HEK293T (cell line): ENCODE data around the gene CDYL.

Experiments
- CTCF ChIA-PET: fragments of 350-600 bp; formaldehyde crosslinking; extraction: SDS; loops from one replicate; lab custom pipeline; 2021; ENCODE audit warnings: antibody characterized with exemption, inconsistent platforms; lab: Yijun Ruan, JAX
- POLR2A ChIA-PET: fragments of 350-600 bp; formaldehyde crosslinking; extraction: SDS; loops from one replicate; lab custom pipeline; 2020; ENCODE audit warnings: antibody characterized with exemption, inconsistent platforms; lab: Yijun Ruan, JAX
- DNase-seq: peaks from one replicate; pipeline ENCODE4 v3.0.0; 2012; ENCODE audit warnings: mixed read lengths; ENCODE audit errors: extremely low spot score
- ARNT ChIP-seq: fragments of 450-650 bp; IDR thresholded peaks from 2 replicates; pipeline ENCODE4 v1.6.1; 2017; ENCODE audit warnings: mild to moderate bottlenecking
- BHLHE40 ChIP-seq: fragments of 450-650 bp; IDR thresholded peaks from 2 replicates; pipeline ENCODE4 v1.6.1; 2016; ENCODE audit warnings: mild to moderate bottlenecking, moderate library complexity, borderline replicate concordance
- CTBP1 ChIP-seq: fragments of 450-650 bp; IDR thresholded peaks from 2 replicates; pipeline ENCODE4 v1.6.1; 2016; ENCODE audit warnings: borderline replicate concordance
- ELF4 ChIP-seq: fragments of 450-650 bp; IDR thresholded peaks from 2 replicates; pipeline ENCODE4 v1.6.1; 2017; ENCODE audit warnings: antibody characterized with exemption
- FOXA1 ChIP-seq: fragments of 450-650 bp; IDR thresholded peaks from 2 replicates; pipeline ENCODE4 v1.6.1; 2016; ENCODE audit warnings: mild to moderate bottlenecking
- FOXK2 ChIP-seq: fragments of 450-650 bp; IDR thresholded peaks from 2 replicates; pipeline ENCODE4 v1.6.1; 2016; ENCODE audit warnings: mild to moderate bottlenecking
- FOXM1 ChIP-seq: fragments of 450-650 bp; IDR thresholded peaks from 2 replicates; pipeline ENCODE4 v1.6.1; 2017; ENCODE audit warnings: mild to moderate bottlenecking, borderline replicate concordance
- HDGF ChIP-seq: fragments of 450-650 bp; IDR thresholded peaks from 2 replicates; pipeline ENCODE4 v1.6.1; 2017; ENCODE audit warnings: antibody characterized with exemption, borderline replicate concordance
- L3MBTL2 ChIP-seq: fragments of 450-650 bp; conservative IDR thresholded peaks from 2 replicates; pipeline ENCODE4 v1.6.1; 2016; ENCODE audit warnings: mild to moderate bottlenecking
- LEF1 ChIP-seq: fragments of 450-650 bp; IDR thresholded peaks from 2 replicates; pipeline ENCODE4 v1.6.1; 2017; ENCODE audit warnings: mild to moderate bottlenecking, borderline replicate concordance
- NFRKB ChIP-seq: fragments of 450-650 bp; IDR thresholded peaks from 2 replicates; pipeline ENCODE4 v1.6.1; 2016; ENCODE audit warnings: mild to moderate bottlenecking, moderate library complexity
- SP1 ChIP-seq: fragments of 450-650 bp; IDR thresholded peaks from 2 replicates; pipeline ENCODE4 v1.6.1; 2017
- SUZ12 ChIP-seq: fragments of 450-650 bp; IDR thresholded peaks from 2 replicates; pipeline ENCODE4 v1.6.1; 2016; ENCODE audit warnings: mild to moderate bottlenecking
- TARDBP ChIP-seq: fragments of 450-650 bp; IDR thresholded peaks from 2 replicates; pipeline ENCODE4 v1.6.1; 2016
- ZNF384 ChIP-seq: fragments of 450-650 bp; IDR thresholded peaks from 2 replicates; pipeline ENCODE4 v1.6.1; 2016
- TF ChIP-seq, protein P1 (sequence below): fragments of 450-650 bp; IDR thresholded peaks from 2 replicates; pipeline ENCODE4 v1.6.1; 2016

Gene CDYL

DNA sequence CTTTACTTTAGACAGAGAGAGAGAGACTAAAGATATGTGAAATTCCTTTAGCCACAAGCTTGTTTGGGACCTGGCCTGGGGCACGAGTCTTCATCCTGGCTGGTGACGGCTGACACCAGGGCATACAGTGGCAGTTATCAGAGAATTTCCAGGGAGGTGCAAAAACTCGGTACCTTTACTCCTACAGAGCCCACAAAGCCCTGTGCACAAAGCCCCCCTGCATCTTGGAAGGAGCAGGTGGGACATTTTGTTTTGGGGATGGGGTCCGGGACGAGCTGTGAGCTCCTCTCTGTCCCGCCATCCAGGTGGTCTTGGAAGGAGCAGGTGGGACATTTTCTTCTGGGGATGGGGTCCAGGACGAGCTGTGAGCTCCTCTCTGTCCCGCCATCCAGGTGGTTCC is 198.8 kb downstream of the CDYL start:
- ChIA-PET CTCF (interaction anchor here (0.5 kb wide), 1 partner anchor 9 kb away, joined by 5 read pairs; no protein-coding TSS in a partner anchor), POLR2A (no interaction called here)
- TF ChIP-seq HDGF (no peak), BHLHE40 (no peak), LEF1 (no peak), ELF4 (no peak), SUZ12 (no peak), NFRKB (no peak), L3MBTL2 (no peak), CTBP1 (no peak), FOXK2 (no peak), ZNF384 (no peak), TARDBP (no peak), FOXM1 (no peak), SP1 (no peak), FOXA1 (no peak)
- no peak for DNase-seq

DNA sequence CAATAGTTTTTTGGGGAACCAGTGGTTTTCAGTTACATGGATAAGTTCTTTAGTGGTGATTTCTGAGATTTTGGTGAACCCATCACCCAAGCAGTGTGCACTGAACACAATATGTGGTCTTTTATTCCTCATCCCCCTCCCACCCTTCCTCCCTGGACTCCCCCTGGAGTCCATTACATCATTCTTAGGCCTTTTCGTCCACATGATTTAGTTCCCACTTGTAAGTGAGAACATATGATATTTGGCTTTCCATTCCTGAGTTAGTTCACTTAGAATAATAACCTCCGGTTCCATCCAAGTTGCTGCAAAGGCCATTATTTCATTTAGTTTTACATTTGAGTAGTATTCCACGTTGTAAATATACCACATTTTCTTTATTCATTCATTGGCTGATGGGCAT is 199.3 kb downstream of the CDYL start:
- no peak for TF ChIP-seq TARDBP
- TF ChIP-seq FOXK2, result no peak
- no peak for TF ChIP-seq LEF1
- no peak for TF ChIP-seq HDGF
- TF ChIP-seq ELF4, result no peak
- no peak for TF ChIP-seq SUZ12
- TF ChIP-seq, protein P1, sequence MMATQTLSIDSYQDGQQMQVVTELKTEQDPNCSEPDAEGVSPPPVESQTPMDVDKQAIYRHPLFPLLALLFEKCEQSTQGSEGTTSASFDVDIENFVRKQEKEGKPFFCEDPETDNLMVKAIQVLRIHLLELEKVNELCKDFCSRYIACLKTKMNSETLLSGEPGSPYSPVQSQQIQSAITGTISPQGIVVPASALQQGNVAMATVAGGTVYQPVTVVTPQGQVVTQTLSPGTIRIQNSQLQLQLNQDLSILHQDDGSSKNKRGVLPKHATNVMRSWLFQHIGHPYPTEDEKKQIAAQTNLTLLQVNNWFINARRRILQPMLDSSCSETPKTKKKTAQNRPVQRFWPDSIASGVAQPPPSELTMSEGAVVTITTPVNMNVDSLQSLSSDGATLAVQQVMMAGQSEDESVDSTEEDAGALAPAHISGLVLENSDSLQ, result no peak
- no peak for TF ChIP-seq NFRKB
- no peak for TF ChIP-seq SP1
- no peak for TF ChIP-seq ARNT
- POLR2A ChIA-PET, result no interaction called here
- CTCF ChIA-PET, result no interaction called here
- DNase-seq, result no peak

DNA sequence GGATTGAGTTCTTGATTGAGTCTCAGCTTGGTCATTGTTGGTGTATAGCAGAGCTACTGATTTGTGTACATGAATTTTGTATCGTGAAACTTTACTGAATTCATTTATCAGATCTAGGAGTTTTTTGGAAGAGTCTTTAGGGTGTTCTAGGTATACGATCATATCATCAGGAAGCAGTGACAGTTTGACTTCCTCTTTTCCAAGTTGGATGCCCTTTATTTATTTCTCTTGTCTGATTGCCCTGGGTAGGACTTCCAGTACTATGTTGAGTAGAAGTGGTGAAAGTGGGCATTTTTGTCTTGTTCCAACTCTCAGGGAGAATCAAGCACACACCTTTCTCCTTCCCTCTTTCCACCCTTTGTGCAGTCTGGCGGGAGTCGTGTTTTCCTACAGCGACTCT is 201.3 kb downstream of the CDYL start:
- ChIA-PET POLR2A (no interaction called here), CTCF (no interaction called here)
- TF ChIP-seq CTBP1 (no peak), ELF4 (no peak), L3MBTL2 (no peak), SUZ12 (no peak), BHLHE40 (no peak), NFRKB (no peak)
- no peak for DNase-seq

DNA sequence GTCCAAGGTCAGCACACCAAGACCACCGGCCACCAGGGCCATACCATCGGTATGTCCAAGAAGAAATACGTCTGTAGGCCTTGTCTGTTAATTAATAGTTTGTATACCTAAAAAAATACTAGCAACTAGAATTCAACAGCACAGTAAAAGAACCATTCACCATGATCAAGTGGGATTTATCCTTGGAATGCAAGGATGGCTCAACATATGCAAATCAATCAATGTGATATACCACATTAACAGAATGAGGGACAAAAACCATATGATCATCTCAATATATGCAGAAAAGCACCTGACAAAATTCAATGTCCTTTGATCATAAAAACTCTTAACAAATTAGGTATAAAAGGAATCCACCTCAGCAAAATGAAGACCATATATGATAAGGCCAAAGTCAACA is 203.2 kb downstream of the CDYL start:
- TF ChIP-seq ELF4 (no peak), ARNT (no peak), BHLHE40 (no peak), SUZ12 (no peak), NFRKB (no peak), LEF1 (no peak), CTBP1 (no peak), L3MBTL2 (no peak), FOXM1 (no peak), TARDBP (no peak)
- POLR2A ChIA-PET, result no interaction called here
- no peak for DNase-seq
- CTCF ChIA-PET, result no interaction called here

DNA sequence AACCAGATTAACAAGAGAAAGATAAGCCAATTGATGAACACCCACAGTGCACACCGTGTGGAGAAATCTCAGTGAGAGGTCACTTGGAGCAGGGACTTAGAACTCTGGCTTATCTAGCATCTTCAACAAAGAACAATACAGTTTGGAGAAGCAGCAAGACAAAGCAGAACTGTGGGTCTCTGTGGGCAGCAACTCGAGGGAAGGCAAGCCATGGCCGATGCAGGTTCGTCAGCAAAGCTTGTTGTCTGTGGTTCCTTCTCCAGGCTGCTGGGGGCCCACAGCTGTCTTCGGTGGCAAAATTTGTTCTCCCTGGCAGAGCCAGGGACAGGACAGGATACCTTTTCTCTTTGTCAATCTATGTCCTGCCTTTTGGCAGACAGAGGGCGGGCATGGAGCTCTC is 205.6 kb downstream of the CDYL start:
- CTCF ChIA-PET, result no interaction called here
- no peak for DNase-seq
- TF ChIP-seq NFRKB (no peak), LEF1 (no peak), FOXM1 (no peak), BHLHE40 (no peak), SUZ12 (no peak), HDGF (no peak), TARDBP (no peak), ARNT (no peak), FOXA1 (no peak), CTBP1 (no peak), FOXK2 (no peak), SP1 (no peak), ZNF384 (no peak), ELF4 (no peak), L3MBTL2 (no peak)
- TF ChIP-seq, protein P1, result no peak
- POLR2A ChIA-PET, result interaction anchor here (1.7 kb wide), 1 partner anchor 8 kb away, joined by 4 read pairs; no protein-coding TSS in a partner anchor

DNA sequence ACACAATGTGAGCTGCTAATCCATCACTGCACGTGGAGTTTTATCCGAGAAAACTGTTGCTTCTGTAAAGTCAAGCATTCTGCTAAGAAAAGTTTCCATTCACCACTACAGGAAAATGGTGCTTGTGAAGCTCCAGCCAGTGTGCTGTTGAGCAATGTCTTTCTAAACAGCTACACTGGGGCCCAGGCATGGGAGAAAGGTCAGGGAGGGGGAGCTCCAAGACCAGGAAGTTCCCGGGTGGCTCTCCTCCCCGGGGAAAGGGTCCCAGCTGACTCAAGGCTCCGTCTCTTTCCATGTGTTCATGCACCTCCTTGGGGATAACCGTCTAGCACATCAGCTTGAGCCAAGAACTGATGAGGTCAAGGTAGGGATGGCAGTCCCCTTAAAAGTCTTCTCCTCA is 207.1 kb downstream of the CDYL start:
- no peak for DNase-seq
- TF ChIP-seq FOXA1 (no peak), NFRKB (no peak), BHLHE40 (no peak), ELF4 (no peak), LEF1 (no peak)
- CTCF ChIA-PET, result no interaction called here
- POLR2A ChIA-PET, result interaction anchor here (1.7 kb wide), 1 partner anchor 9 kb away, joined by 4 read pairs; no protein-coding TSS in a partner anchor

DNA sequence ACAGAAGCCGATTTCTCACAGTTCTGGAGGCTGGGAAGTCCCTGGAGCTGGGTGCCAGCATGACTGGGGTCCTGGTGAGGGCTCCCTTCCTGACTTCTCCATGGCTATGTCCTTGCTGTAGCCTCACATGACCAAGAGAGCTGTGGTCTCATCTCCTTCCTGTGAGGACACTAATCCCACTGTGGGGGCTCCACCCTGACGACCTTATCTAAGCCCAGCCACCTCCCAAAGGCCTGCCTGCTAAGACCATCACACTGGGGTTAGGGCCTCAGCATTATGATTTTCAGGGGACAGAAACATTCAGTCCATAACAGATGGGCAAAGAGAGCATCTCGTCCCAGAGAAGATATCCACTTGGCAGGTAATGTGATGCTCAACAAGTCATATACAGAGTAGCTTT is 210.8 kb downstream of the CDYL start:
- ChIA-PET CTCF (no interaction called here), POLR2A (no interaction called here)
- TF ChIP-seq HDGF (no peak), TARDBP (no peak), CTBP1 (no peak), ARNT (no peak), SUZ12 (no peak), ELF4 (no peak), FOXK2 (no peak), FOXM1 (no peak), BHLHE40 (no peak), ZNF384 (no peak), SP1 (no peak), NFRKB (no peak), FOXA1 (no peak), LEF1 (no peak), L3MBTL2 (no peak)
- TF ChIP-seq, protein P1, result no peak
- no peak for DNase-seq
